ENCODE measurements around the gene PTPRE. TPM values are rescaled to one million over a fixed set of nuclear protein-coding genes. Genes with fewer than 3 reads are reported as not detected.

The PTPRE gene, protein sequence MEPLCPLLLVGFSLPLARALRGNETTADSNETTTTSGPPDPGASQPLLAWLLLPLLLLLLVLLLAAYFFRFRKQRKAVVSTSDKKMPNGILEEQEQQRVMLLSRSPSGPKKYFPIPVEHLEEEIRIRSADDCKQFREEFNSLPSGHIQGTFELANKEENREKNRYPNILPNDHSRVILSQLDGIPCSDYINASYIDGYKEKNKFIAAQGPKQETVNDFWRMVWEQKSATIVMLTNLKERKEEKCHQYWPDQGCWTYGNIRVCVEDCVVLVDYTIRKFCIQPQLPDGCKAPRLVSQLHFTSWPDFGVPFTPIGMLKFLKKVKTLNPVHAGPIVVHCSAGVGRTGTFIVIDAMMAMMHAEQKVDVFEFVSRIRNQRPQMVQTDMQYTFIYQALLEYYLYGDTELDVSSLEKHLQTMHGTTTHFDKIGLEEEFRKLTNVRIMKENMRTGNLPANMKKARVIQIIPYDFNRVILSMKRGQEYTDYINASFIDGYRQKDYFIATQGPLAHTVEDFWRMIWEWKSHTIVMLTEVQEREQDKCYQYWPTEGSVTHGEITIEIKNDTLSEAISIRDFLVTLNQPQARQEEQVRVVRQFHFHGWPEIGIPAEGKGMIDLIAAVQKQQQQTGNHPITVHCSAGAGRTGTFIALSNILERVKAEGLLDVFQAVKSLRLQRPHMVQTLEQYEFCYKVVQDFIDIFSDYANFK
- 10 to 100 TPM; 26.8 to 37.3 TPM for total RNA-seq

DNA sequence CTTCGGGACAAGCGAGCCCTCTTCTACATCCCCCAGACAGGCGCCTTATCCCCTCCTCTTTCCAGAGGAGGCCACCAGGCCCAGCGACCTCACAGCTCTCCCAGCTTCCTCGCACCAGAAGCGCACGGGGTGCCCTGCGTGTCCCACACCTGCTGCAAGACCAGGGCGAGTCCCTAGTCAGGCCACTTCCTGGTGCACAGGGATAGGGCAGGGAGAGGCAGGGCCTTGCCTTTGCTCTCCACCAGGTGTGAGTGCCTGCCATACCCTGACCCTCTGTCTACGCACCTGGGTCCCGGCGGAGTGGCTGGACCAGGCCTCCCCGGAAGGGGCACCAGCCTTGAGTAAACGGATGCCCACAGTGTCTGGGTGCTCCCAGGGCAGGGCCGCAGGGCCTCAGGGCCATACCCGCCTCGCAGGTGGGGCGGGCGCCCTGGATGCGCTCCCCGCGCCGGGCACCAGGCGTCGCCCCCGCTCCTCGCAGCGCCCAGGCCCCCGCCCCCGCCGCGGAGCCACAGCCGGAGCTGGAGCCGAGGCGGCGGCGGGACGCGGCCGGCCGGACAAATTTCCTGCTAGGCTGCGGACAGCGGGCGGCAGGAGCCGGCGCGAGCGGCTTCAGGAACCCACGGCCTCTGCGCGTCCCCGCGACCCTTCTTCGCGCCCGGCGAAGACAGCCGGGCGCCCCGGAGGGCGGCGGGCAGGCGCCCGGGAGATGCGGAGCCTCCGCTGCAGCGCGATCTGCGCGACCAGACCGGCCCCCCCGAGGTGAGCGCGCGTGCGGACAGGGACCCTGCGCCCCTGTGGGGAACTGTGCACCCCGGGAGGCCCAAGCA is at the start of gene PTPRE:
Gene PTPRE, plus strand, starts transcription at position 556 of the 830 bp plus-strand sequence. CDS start 133,779 bp downstream, outside the sequence.
- DNase-seq (peak; percentile 84), ATAC-seq (ENCODE audit: low read depth) (peak; percentile 95)
- POLR2A ChIA-PET = interaction anchor here (1.0 kb wide), 1 partner anchor 105 kb away, joined by 5 read pairs; no protein-coding TSS in a partner anchor
- H3K27me3 Mint-ChIP-seq = peaks cover 44% of the 10 kb centered on the region
- no peaks in the 10 kb centered on the region for H3K4me1 Mint-ChIP-seq
- H3K36me3 Mint-ChIP-seq = no peaks in the 10 kb centered on the region
- H3K4me3 Mint-ChIP-seq = peak within 1 kb of the TSS; percentile 2
- H3K27ac Mint-ChIP-seq = no peak within 1 kb of the TSS
- H3K9me3 Mint-ChIP-seq = no peaks in the 10 kb centered on the region

DNA sequence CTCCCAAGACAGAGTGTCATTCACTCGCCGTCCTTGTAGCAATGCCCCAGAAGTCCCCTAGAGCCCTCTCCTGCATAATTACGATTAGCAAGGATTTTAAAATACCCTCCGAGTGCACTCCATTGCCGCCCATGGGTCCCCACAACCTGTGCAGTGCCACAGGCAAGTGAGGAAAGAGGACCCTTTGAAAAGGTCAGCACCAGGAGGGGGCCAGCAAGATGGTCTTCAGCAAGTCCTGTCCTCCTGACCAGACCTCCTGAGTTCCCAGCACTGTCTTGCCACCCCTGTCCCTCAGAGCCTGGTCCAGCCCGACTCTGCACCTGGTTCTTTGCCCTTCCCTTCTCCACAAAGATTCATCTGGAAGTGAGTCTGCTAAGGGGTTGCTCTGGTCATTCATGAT is 46.3 kb upstream of the PTPRE start:
- peaks cover 1% of the 10 kb centered on the region for H3K4me1 Mint-ChIP-seq
- H3K36me3 Mint-ChIP-seq = no peaks in the 10 kb centered on the region
- H3K27ac Mint-ChIP-seq = no peak overlapping the region
- no peak for DNase-seq
- POLR2A ChIA-PET = no interaction called here
- peaks cover 5% of the 10 kb centered on the region for H3K27me3 Mint-ChIP-seq
- no peaks in the 10 kb centered on the region for H3K9me3 Mint-ChIP-seq
- no peak for ATAC-seq (ENCODE audit: low read depth)
- H3K4me3 Mint-ChIP-seq = no peak overlapping the region

DNA sequence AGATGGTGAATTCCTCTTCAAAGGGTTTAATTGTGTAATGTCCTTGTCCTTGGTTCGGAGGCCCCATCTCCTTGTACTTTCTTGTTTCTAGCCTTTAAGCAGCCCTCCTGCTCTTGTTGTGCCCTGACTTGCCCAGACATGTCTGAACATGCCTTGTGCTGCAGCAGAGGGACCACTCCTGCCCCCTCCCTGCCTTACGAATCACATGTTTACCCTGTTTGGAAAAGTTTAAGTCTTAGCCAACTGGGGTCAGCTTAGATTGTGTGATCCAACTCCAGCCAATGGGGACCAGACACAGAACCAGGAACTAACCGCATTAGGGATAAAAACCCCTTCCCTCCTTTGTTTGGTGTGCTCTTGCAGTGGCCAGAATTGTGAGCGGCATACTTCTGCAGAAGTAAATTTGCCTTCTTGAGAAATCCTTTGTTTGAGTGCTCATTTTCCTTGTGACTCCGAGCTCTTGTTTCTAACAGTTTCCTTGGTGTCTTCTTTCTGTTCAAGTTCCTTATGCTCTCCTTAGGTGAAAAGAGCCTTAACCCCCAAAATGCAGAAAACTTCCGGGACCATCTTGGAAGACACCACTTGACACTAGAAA is 43.6 kb upstream of the PTPRE start:
- DNase-seq (no peak), ATAC-seq (ENCODE audit: low read depth) (no peak)
- POLR2A ChIA-PET = no interaction called here
- Mint-ChIP-seq H3K36me3 (no peaks in the 10 kb centered on the region), H3K4me1 (peaks cover 1% of the 10 kb centered on the region), H3K9me3 (no peaks in the 10 kb centered on the region), H3K4me3 (no peak overlapping the region), H3K27me3 (peaks cover 13% of the 10 kb centered on the region), H3K27ac (no peak overlapping the region)

DNA sequence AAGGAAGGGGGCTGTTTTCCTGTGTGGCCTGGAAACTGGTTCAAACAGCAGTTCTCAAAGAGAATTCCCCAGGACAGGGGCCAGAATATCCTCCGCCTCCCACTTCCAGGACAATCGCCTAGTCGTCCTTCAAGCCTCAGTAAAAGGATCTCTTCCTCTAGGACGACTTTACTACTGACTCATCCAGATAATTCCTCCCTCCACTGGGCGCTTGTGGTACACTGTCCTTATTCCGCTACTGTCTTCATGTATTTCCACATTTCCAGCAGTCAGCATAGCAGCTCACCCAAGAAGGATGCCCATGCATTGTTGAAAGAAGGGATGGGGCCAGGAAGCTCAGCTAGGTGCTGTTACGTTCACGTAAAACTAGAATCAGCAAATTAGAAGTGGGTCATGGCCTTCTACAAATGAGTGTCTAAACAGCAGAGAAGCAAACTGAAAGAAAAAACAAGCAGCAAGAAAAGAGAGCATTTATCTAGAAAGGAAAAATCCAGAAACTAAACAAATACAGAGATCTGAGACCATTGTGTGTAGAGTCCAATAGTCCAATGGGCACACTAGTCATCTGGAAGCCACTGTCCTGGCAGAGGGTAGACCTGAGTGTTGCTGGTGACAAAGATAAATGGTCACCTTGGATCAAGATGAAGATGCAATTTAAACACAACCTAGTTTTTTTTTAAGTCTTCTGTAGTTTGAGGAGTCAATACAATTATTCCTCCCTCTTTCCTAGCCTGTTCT is 40.5 kb upstream of the PTPRE start:
- H3K27ac Mint-ChIP-seq = no peak overlapping the region
- POLR2A ChIA-PET = no interaction called here
- ATAC-seq (ENCODE audit: low read depth) = no peak
- peaks cover 32% of the 10 kb centered on the region for H3K27me3 Mint-ChIP-seq
- H3K4me1 Mint-ChIP-seq = peaks cover 1% of the 10 kb centered on the region
- no peak overlapping the region for H3K4me3 Mint-ChIP-seq
- DNase-seq = no peak
- no peaks in the 10 kb centered on the region for H3K9me3 Mint-ChIP-seq
- H3K36me3 Mint-ChIP-seq = no peaks in the 10 kb centered on the region

DNA sequence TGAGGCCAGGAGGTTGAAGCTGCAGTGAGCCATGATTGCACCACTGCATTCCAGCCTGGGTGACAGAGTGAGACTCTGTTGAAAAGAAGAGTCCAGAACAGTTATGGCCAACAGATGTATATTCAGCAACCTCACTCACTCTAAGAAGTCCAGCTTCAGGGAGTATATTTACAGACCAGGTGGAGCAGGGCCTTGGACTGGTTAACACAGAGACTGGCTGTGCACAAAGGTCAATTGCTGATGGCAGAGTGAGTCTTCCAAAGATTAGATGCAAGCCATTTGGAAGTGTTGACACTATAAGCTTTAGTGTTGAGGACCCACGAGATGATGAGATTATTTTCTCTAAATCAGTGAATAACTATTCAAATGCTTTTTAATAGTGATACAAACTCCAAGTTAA is 39.1 kb upstream of the PTPRE start:
- ATAC-seq (ENCODE audit: low read depth) (no peak), DNase-seq (no peak)
- POLR2A ChIA-PET = no interaction called here
- Mint-ChIP-seq H3K27ac (no peak overlapping the region), H3K4me3 (no peak overlapping the region), H3K27me3 (peaks cover 37% of the 10 kb centered on the region), H3K36me3 (no peaks in the 10 kb centered on the region), H3K4me1 (peaks cover under 1% of the 10 kb centered on the region), H3K9me3 (no peaks in the 10 kb centered on the region)

DNA sequence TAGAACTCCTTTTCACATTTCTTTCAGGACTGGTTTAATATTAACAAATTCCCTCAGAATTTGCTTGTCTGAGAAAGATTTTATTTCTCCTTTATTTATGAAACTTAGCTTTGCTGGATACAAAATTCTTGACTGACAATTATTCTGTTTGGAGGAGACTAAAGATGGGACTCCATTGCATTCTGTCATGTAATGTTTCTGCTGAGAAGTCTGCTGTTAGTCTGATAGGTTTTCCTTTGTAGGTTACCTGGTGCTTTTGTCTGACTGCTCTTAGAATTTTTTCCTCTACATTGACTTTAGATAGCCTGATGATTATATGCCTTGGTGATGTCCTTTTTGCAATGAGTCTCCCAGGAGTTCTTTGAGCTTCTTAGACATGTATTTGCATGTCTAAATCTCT is 37.6 kb upstream of the PTPRE start:
- H3K4me1 Mint-ChIP-seq = no peaks in the 10 kb centered on the region
- no peaks in the 10 kb centered on the region for H3K9me3 Mint-ChIP-seq
- POLR2A ChIA-PET = no interaction called here
- peaks cover 37% of the 10 kb centered on the region for H3K27me3 Mint-ChIP-seq
- no peaks in the 10 kb centered on the region for H3K36me3 Mint-ChIP-seq
- DNase-seq = no peak
- H3K27ac Mint-ChIP-seq = no peak overlapping the region
- no peak for ATAC-seq (ENCODE audit: low read depth)
- H3K4me3 Mint-ChIP-seq = no peak overlapping the region

DNA sequence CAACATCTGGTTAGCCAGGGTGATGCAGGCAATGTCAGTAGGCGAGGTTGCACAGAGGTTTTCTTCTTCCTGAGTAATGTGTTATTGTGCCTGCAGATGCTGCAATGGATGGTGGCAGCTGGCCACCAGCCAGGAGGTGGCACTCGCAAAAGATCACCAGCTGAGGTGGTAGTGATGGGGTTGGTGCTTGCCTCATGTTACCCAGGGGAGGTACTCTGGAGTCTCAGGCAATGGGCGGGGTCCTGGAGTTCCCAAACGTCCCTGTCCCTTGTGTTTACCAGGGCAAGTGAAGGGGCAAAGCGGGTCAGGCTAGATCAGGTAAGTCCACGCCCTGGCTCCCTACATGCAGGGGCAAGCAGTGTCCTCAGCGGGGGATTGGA is 35.3 kb upstream of the PTPRE start:
- DNase-seq (no peak), ATAC-seq (ENCODE audit: low read depth) (no peak)
- H3K27me3 Mint-ChIP-seq = peaks cover 36% of the 10 kb centered on the region
- no peaks in the 10 kb centered on the region for H3K9me3 Mint-ChIP-seq
- POLR2A ChIA-PET = no interaction called here
- no peaks in the 10 kb centered on the region for H3K36me3 Mint-ChIP-seq
- no peak overlapping the region for H3K4me3 Mint-ChIP-seq
- no peaks in the 10 kb centered on the region for H3K4me1 Mint-ChIP-seq
- H3K27ac Mint-ChIP-seq = no peak overlapping the region

DNA sequence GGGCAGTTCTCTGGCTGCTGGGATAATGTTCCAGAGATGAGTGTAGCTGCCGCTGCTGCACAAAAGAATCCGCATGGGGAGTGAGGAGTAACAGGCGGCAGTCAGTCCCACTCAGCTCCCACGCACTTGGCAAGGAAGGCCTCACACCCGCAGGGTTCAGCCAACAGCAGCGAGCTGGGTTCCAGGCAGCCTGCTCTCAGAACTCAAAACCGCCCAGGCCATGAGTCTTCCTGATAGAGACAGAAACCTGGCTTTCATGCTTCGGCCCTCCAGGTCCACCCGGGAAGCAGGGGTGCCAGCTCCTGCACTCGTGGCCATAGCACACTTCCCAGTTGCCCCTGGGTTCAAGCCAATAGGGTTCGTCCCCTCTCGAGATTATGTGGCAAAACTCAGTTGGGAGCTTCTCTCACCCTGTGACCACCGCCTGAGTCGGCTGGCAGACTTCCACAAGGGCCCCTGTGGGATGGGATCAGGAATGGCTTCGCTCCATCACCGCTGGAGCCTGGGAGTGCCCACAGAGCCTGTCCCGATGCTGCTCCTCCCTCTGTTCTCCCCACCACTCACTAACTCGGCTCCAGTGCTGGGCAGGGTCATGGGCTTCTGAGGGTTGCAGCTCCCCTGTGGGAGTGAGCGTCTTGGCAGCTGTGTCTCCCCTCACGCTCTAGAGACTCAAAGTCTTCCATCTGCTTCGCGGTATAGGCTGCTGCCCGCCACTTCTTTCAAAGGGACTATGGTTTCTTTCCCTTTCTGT is 34.7 kb upstream of the PTPRE start:
- no peak overlapping the region for H3K4me3 Mint-ChIP-seq
- peaks cover 2% of the 10 kb centered on the region for H3K4me1 Mint-ChIP-seq
- ATAC-seq (ENCODE audit: low read depth) (no peak), DNase-seq (no peak)
- H3K27me3 Mint-ChIP-seq = peaks cover 36% of the 10 kb centered on the region
- POLR2A ChIA-PET = no interaction called here
- H3K27ac Mint-ChIP-seq = no peak overlapping the region
- H3K36me3 Mint-ChIP-seq = no peaks in the 10 kb centered on the region
- H3K9me3 Mint-ChIP-seq = no peaks in the 10 kb centered on the region

DNA sequence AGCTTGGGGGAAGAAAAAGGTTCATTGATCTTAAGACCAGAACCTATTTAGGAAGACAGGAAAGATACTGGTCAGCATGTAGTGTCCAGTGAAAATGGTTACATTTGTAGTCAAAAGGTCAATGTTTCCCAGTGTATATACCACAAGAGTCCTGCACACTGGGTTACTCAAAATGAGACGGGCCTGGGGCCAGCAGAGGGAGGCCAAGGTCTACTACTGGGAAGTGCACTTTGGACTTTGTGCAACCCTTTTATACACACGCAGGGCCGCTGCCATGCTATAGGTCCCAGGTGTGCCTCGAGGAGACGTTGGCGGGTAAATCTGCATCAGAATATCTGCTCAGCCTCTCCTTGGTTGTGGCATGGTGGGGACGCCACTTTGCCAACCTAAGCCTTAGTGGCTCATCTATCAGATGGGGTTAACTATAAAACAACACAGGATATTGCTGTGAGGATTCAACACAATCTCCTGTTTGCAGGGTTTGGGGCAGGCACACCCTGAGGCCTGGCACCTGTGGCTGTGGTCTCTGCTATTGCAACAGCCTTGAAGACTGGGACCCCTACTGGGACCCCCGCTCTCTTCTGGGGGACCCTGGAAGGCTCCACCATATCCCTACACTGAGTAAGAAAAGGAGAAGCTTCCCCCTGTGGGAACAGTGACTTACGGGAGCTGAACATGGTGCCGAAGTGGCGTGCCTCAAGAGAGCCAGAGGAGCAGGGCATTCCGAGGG is 33.9 kb upstream of the PTPRE start:
- no peak overlapping the region for H3K27ac Mint-ChIP-seq
- DNase-seq = no peak
- ATAC-seq (ENCODE audit: low read depth) = no peak
- H3K9me3 Mint-ChIP-seq = no peaks in the 10 kb centered on the region
- H3K27me3 Mint-ChIP-seq = peaks cover 34% of the 10 kb centered on the region
- no peaks in the 10 kb centered on the region for H3K36me3 Mint-ChIP-seq
- peaks cover 5% of the 10 kb centered on the region for H3K4me1 Mint-ChIP-seq
- POLR2A ChIA-PET = no interaction called here
- H3K4me3 Mint-ChIP-seq = no peak overlapping the region

DNA sequence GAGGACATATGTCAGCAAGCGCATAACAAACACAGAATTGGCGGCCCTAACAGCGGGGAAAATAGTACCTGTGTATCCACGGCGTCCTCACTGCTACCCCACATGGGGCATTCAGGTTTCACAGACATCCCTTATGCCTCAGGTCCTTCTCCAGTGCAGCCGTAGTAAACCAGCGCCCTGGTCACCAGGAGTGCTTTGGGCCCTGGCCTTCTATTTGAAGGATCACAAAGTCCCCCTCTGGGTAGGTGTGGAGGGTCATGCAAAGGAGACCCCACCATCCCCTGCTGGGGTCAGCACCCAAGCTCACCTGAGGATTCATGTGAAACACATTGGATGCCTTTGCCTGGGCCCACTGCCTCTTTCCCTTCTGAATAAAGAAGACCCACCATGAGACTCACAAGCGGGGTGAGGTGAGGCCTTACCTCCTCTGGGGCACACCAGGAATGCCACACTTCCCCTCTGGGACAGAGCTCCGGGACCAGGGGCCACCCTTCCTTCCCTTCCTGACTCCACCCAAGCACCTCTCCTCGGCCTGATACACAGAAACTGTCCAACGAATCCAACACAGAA is 32.9 kb upstream of the PTPRE start:
- POLR2A ChIA-PET = no interaction called here
- DNase-seq = no peak
- no peak for ATAC-seq (ENCODE audit: low read depth)
- Mint-ChIP-seq H3K4me1 (peaks cover 5% of the 10 kb centered on the region), H3K9me3 (no peaks in the 10 kb centered on the region), H3K27me3 (peaks cover 25% of the 10 kb centered on the region), H3K36me3 (no peaks in the 10 kb centered on the region), H3K27ac (no peak overlapping the region), H3K4me3 (no peak overlapping the region)

DNA sequence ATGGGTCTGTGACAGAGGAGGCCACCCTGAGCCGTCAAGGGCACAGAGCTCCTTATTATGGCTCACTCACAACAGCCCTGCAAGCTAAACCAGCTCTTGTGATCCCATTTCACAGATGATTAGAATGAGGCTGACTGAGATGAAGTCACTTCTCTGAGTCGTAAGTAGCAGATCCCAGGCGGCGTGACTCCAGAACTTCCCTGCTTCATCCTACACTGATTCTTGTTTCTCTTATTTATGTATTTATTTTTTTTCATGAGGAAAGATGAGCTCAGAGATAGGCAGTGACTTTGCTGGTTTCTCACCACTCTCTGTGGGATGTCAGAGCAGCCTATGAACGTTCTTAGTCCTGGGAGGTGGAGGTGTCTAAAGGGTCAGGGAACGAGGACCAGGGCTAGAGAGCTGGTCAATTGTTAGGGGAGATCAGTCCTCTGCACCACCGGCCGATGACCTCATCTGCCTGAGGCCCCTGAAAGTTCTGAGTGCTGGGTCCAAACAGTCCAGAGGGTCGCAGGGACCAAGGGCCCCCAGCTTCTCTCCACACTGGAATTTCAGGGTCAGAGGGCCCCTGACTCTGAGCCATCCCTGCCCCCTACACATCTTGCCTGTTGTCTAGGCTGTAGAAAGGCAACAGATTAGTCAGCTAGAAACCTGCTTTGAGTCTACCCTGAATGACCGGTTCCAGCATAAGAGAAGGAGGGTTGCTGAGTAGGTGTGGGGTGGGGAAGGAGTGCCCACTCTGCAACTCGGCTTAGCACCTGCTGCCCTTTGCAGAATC is 32.0 kb upstream of the PTPRE start:
- Mint-ChIP-seq H3K4me1 (peaks cover 5% of the 10 kb centered on the region), H3K4me3 (no peak overlapping the region), H3K36me3 (no peaks in the 10 kb centered on the region), H3K27ac (no peak overlapping the region), H3K9me3 (no peaks in the 10 kb centered on the region), H3K27me3 (peaks cover 21% of the 10 kb centered on the region)
- POLR2A ChIA-PET = no interaction called here
- DNase-seq (no peak), ATAC-seq (ENCODE audit: low read depth) (no peak)
